Lower lobe of right lung (tissue), 2 donors: Measurements from ENCODE around the gene NFATC1. TPM values are rescaled to one million over a fixed set of nuclear protein-coding genes. Genes with fewer than 3 reads are reported as not detected.

Source experiments
- ATAC-seq, 2 donors: fragments of 200-7000 bp; cut with Tn5 transposase; one replicate each; pipeline ENCODE4 v1.9.1; 2020 to 2022; ENCODE audit warnings: mild to moderate bottlenecking in 2 of 2, moderate library complexity in 2 of 2
- DNase-seq: peaks from one replicate; pipeline ENCODE4 v3.0.0-alpha.2; 2020
- H3K27ac ChIP-seq: fragments of 200-600 bp; one replicate; pipeline ENCODE4 v1.8.0; 2022
- H3K27me3 ChIP-seq: fragments of 200-600 bp; one replicate; pipeline ENCODE4 v1.8.0; 2022; ENCODE audit warnings: low read depth
- H3K36me3 ChIP-seq: fragments of 200-600 bp; one replicate; pipeline ENCODE4 v1.8.0; 2022; ENCODE audit warnings: mild to moderate bottlenecking
- H3K4me1 ChIP-seq: fragments of 200-600 bp; one replicate; pipeline ENCODE4 v1.8.0; 2022
- H3K4me3 ChIP-seq: fragments of 200-600 bp; one replicate; pipeline ENCODE4 v1.8.0; 2022; ENCODE audit warnings: mild to moderate bottlenecking
- H3K9me3 ChIP-seq: fragments of 200-600 bp; one replicate; pipeline ENCODE4 v1.8.0; 2022
- intact Hi-C: fragments of 100-400 bp; cut with DNase I; formaldehyde crosslinking; loops from one replicate; pipeline ENCODE4 v1.11.0; 2022
- total RNA-seq: library from RNA; stranded (reverse); fragmentation: NEBNext Ultra II Directional; extraction: Animal tissue kit (Norgen Biotek cat#: 25700); gene quantifications from one replicate; pipeline ENCODE4 v1.2.1, GENCODE V29; 2021
- TF ChIP-seq, protein P1 (sequence below): fragments of 200-600 bp; IDR thresholded peaks from one replicate; pipeline ENCODE4 v1.8.0; 2022; ENCODE audit warnings: antibody characterized with exemption, mild to moderate bottlenecking
- donor health status: DM: no; HTN: yes; CAD: no; lungs with severe emphysema.

Gene NFATC1
- total RNA-seq, 1 donor from 2014 or later, result 21.4 TPM

DNA sequence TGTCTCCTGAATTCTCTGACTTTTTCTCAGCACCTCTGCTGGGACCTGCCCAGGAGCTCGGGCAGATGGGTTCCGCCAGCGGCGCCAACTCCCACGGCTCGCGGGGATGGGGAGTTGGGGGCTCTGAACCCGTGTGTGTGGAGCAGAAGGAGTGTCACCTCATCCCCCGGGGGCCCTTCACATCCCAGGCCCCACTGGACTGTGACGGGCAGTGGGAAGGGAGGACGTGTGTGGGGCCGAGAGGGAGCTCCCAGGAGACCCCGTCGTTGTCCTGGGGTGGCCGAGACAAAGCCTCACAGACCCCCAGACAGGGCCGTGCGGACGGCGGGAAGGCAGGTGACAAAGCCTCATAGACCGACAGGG lies 153.9 kb downstream of the NFATC1 start:
- H3K4me3 ChIP-seq, result no peak overlapping the region
- TF ChIP-seq, protein P1, sequence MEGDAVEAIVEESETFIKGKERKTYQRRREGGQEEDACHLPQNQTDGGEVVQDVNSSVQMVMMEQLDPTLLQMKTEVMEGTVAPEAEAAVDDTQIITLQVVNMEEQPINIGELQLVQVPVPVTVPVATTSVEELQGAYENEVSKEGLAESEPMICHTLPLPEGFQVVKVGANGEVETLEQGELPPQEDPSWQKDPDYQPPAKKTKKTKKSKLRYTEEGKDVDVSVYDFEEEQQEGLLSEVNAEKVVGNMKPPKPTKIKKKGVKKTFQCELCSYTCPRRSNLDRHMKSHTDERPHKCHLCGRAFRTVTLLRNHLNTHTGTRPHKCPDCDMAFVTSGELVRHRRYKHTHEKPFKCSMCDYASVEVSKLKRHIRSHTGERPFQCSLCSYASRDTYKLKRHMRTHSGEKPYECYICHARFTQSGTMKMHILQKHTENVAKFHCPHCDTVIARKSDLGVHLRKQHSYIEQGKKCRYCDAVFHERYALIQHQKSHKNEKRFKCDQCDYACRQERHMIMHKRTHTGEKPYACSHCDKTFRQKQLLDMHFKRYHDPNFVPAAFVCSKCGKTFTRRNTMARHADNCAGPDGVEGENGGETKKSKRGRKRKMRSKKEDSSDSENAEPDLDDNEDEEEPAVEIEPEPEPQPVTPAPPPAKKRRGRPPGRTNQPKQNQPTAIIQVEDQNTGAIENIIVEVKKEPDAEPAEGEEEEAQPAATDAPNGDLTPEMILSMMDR, result no peak
- ATAC-seq (no peak), DNase-seq (no peak)
- H3K9me3 ChIP-seq, result no peaks in the 10 kb centered on the region
- intact Hi-C loops, result no loop called here
- no peak overlapping the region for H3K27ac ChIP-seq
- H3K36me3 ChIP-seq, result no peaks in the 10 kb centered on the region
- H3K4me1 ChIP-seq, result no peaks in the 10 kb centered on the region
- peaks cover 27% of the 10 kb centered on the region for H3K27me3 ChIP-seq

- no peaks in the 10 kb centered on the region for H3K9me3 ChIP-seq
- H3K27ac ChIP-seq, result no peak overlapping the region
- H3K4me3 ChIP-seq, result no peak overlapping the region
- DNase-seq, result no peak
- peaks cover 14% of the 10 kb centered on the region for H3K27me3 ChIP-seq
- ATAC-seq, result no peak
- TF ChIP-seq, protein P1, result no peak
- intact Hi-C loops, result no loop called here
- H3K4me1 ChIP-seq, result no peaks in the 10 kb centered on the region
- H3K36me3 ChIP-seq, result no peaks in the 10 kb centered on the region
These were observed 156.5 kb downstream of the NFATC1 start for GRCh38 chr18:79552140-79552631.

DNA sequence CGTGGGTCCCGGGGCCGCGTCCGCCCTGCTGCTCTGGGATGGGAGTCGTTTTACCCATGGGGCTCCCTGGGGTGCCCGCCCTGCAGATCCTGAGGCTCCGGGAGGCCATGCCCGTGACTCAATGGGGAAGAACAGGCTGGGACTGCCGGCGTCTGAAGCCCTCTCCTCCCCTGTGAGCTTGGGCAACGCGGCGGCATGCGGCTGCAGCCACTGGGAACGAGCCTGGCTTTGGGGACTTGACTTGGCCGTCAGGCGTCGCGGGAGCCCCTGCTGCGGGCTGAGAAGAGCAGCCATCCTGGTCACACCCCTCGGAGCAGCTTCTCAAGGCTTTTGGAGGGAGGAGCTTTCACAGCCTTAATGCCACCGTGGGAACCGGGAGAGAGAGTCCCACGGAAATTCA lies 157.0 kb downstream of the NFATC1 start:
- H3K4me3 ChIP-seq, result no peak overlapping the region
- H3K27ac ChIP-seq, result no peak overlapping the region
- no peak for DNase-seq
- TF ChIP-seq, protein P1, result no peak
- H3K4me1 ChIP-seq, result no peaks in the 10 kb centered on the region
- ATAC-seq, result no peak
- H3K36me3 ChIP-seq, result no peaks in the 10 kb centered on the region
- H3K9me3 ChIP-seq, result no peaks in the 10 kb centered on the region
- intact Hi-C loops, result no loop called here
- H3K27me3 ChIP-seq, result peaks cover 9% of the 10 kb centered on the region

GRCh38 chr18:79553154-79553553 lies 157.4 kb downstream of the NFATC1 start:
- intact Hi-C loops, result no loop called here
- H3K36me3 ChIP-seq, result no peaks in the 10 kb centered on the region
- H3K9me3 ChIP-seq, result no peaks in the 10 kb centered on the region
- peaks cover 5% of the 10 kb centered on the region for H3K27me3 ChIP-seq
- DNase-seq (no peak), ATAC-seq (no peak)
- H3K27ac ChIP-seq, result no peak overlapping the region
- H3K4me1 ChIP-seq, result no peaks in the 10 kb centered on the region
- H3K4me3 ChIP-seq, result no peak overlapping the region
- TF ChIP-seq, protein P1, result no peak

- intact Hi-C loops, result no loop called here
- peaks cover 5% of the 10 kb centered on the region for H3K27me3 ChIP-seq
- H3K4me3 ChIP-seq, result no peak overlapping the region
- no peaks in the 10 kb centered on the region for H3K9me3 ChIP-seq
- H3K36me3 ChIP-seq, result no peaks in the 10 kb centered on the region
- TF ChIP-seq, protein P1, result no peak
- no peak overlapping the region for H3K27ac ChIP-seq
- no peak for DNase-seq
- ATAC-seq, result no peak
- no peaks in the 10 kb centered on the region for H3K4me1 ChIP-seq
These were observed 158.0 kb downstream of the NFATC1 start for GRCh38 chr18:79553696-79554095.

DNA sequence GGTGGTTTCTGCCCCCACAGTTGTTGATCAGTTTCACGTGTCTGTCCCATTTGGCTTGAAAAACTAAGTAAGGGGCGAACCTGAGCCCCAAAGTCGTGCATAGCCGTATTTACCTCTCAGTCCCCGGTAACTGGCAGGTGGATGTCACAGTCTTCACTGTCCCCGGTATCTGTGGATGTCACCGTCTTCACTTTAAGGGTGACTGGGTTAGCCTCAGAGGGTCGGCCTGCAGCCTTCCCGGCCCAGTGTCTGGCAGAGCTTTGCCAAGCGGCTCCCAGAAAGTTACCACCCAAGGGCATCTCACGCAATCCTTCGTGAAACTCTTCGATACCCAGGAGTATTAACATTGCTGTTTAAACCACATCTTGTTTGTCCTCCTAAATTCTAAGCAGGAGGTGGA lies 158.6 kb downstream of the NFATC1 start:
- no peak overlapping the region for H3K27ac ChIP-seq
- no peaks in the 10 kb centered on the region for H3K4me1 ChIP-seq
- ATAC-seq (no peak), DNase-seq (no peak)
- H3K4me3 ChIP-seq, result no peak overlapping the region
- H3K9me3 ChIP-seq, result no peaks in the 10 kb centered on the region
- intact Hi-C loops, result no loop called here
- peaks cover 5% of the 10 kb centered on the region for H3K27me3 ChIP-seq
- TF ChIP-seq, protein P1, result no peak
- H3K36me3 ChIP-seq, result no peaks in the 10 kb centered on the region
